Panc1 (cell line): ENCODE results near the gene USP40. TPM values are rescaled to one million over a fixed set of nuclear protein-coding genes. Genes with fewer than 3 reads are reported as not detected.

ENCODE experiments used
- ATAC-seq: fragments of 200-7000 bp; cut with Tn5 transposase; 2 replicates; pipeline ENCODE4 v1.9.1; 2020; ENCODE audit warnings: mild to moderate bottlenecking, moderate library complexity
- BruUV-seq: library from RNA; stranded (reverse); fragments of 400-500 nt; replicated peaks from 2 replicates; lab custom pipeline; 2021; lab: Mats Ljungman, UMichigan
- CTCF ChIA-PET: fragments of 300-600 bp; sonication (Branson Sonifier 250); formaldehyde crosslinking; loops from one replicate; lab custom pipeline; 2022; ENCODE audit warnings: antibody characterized with exemption; lab: Charles Lee
- POLR2A ChIA-PET: fragments of 300-600 bp; sonication (Branson Sonifier 250); formaldehyde crosslinking; loops from one replicate; lab custom pipeline; 2022; ENCODE audit warnings: antibody characterized with exemption; lab: Charles Lee
- DNase-seq: peaks from one replicate; pipeline ENCODE4 v3.0.0-alpha.2; 2010; ENCODE audit warnings: low read depth, low spot score
- H3K27ac ChIP-seq: 2 replicates; pipeline ENCODE4 v1.5.1; 2011; ENCODE audit warnings: mild to moderate bottlenecking, low read length, inconsistent platforms
- H3K27me3 ChIP-seq: fragments of 200-500 bp; sonication (Bioruptor generic); 2 replicates; pipeline ENCODE4 v1.6.0; 2014; ENCODE audit warnings: low read length, inconsistent platforms; ENCODE audit not compliant: control insufficient read depth, insufficient read depth
- H3K36me3 ChIP-seq: fragments of 200-500 bp; sonication (Bioruptor generic); 2 replicates; pipeline ENCODE4 v1.5.1; 2014; ENCODE audit warnings: inconsistent platforms, mild to moderate bottlenecking, low read length, moderate library complexity; ENCODE audit not compliant: control insufficient read depth, insufficient read depth
- H3K4me1 ChIP-seq: 2 replicates; pipeline ENCODE4 v1.5.1; 2011; ENCODE audit warnings: inconsistent platforms, mild to moderate bottlenecking, low read length, moderate library complexity; ENCODE audit not compliant: control insufficient read depth, insufficient read depth
- H3K4me3 ChIP-seq, 2 experiments: 2 replicates each; pipeline ENCODE4 v1.5.1; 2011 to 2012; ENCODE audit warnings: low read depth in 2 of 2, low read length in 2 of 2, mild to moderate bottlenecking in 2 of 2, inconsistent platforms in 1 of 2, moderate library complexity in 1 of 2
- H3K9me3 ChIP-seq: fragments of 200-500 bp; sonication (Bioruptor generic); 2 replicates; pipeline ENCODE4 v1.5.1; 2014; ENCODE audit warnings: low read depth, mild to moderate bottlenecking, inconsistent platforms, low read length, moderate library complexity; ENCODE audit not compliant: control insufficient read depth, insufficient read depth
- CTCF ChIP-seq: fragments of 450-650 bp; IDR thresholded peaks from 2 replicates; pipeline ENCODE4 v1.5.1; 2017; ENCODE audit warnings: mild to moderate bottlenecking
- POLR2AphosphoS5 ChIP-seq: IDR thresholded peaks from 2 replicates; pipeline ENCODE4 v1.6.1; 2012; ENCODE audit warnings: mild to moderate bottlenecking, low read depth, low read length, moderate library complexity
- REST ChIP-seq, 2 experiments: IDR thresholded peaks; 2 replicates each; pipeline ENCODE4 v1.6.1; 2011 to 2012; ENCODE audit warnings: low read depth in 2 of 2, control low read depth in 1 of 2, low read length in 1 of 2, mild to moderate bottlenecking in 1 of 2, moderate library complexity in 1 of 2; ENCODE audit not compliant: insufficient read depth in 1 of 2
- SIN3A ChIP-seq: IDR thresholded peaks from 2 replicates; pipeline ENCODE4 v1.6.1; 2012; ENCODE audit warnings: low read depth, mild to moderate bottlenecking, low read length, moderate library complexity, borderline replicate concordance; ENCODE audit not compliant: insufficient read depth
- TCF7L2 ChIP-seq: IDR thresholded peaks from 2 replicates; pipeline ENCODE4 v1.6.1; 2011; ENCODE audit warnings: mild to moderate bottlenecking, low read depth, low read length, inconsistent platforms
- in situ Hi-C: cut with HindIII; loops from 2 replicates; pipeline ENCODE4 v1.10.0; 2016; ENCODE audit warnings: low sequenced_read_pairs, low pct_unique_long_range_greater_than_20kb
- intact Hi-C: fragments of 100-400 bp; cut with micrococcal nuclease; formaldehyde crosslinking; loops from one replicate; pipeline ENCODE4 v1.10.0; 2022; ENCODE audit not compliant: unreplicated experiment
- total RNA-seq: library from RNA; stranded (reverse); gene quantifications from one replicate; pipeline ENCODE4 v1.2.1, GENCODE V29; 2021; ENCODE audit not compliant: unreplicated experiment

The USP40 gene
- total RNA-seq, 1 experiment from 2014 or later = 26.6 TPM

DNA sequence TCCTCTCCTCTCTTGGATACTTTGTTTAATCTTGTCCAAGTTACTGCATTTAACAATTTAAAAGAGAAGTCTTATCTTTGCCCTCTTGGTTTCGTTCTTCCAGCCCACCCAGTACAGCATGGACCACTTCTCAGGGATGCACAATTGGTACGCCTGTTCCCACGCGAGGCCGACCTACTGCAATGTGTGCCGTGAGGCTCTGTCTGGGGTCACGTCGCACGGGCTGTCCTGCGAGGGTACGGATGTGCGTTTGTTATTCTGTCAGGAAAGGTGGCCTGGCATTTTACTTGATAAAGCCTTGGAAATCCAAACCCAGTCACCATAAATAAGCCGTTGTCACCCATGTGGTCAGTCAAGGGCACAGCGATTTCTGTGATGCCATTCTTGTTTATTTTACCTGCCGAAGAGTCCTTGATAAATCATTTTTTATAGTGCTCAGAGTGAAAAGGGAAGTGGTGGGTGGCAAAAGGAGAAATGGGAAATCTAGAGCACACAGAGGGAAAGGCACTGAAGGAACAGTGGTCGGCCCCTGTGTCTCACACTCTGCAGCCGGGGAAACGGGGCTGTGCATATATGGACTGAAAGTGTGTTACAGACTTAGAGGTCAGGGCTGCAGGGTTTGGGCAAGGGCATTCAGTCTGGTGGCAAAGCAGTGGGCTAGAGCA lies 131.8 kb downstream of the USP40 start:
- intact Hi-C loops (no loop called here), in situ Hi-C loops (no loop called here)
- no peak overlapping the region for H3K4me3 ChIP-seq
- no peaks in the 10 kb centered on the region for H3K9me3 ChIP-seq
- H3K4me1 ChIP-seq = peaks cover 11% of the 10 kb centered on the region
- ATAC-seq (no peak), DNase-seq (no peak)
- H3K27me3 ChIP-seq = no peaks in the 10 kb centered on the region
- H3K27ac ChIP-seq = no peak overlapping the region
- BruUV-seq = no TSS peak
- no peak for TF ChIP-seq POLR2AphosphoS5
- TF ChIP-seq REST (IDR thresholded peaks at IDR 0.05; ENCODE audit: insufficient read depth in 1 of 2, low read depth in 2 of 2, low read length in 1 of 2) = no peak
- no peak for TF ChIP-seq TCF7L2
- no peak for TF ChIP-seq SIN3A
- no peak for TF ChIP-seq CTCF
- H3K36me3 ChIP-seq = peaks cover 9% of the 10 kb centered on the region
- CTCF ChIA-PET = no interaction called here
- POLR2A ChIA-PET = no interaction called here

DNA sequence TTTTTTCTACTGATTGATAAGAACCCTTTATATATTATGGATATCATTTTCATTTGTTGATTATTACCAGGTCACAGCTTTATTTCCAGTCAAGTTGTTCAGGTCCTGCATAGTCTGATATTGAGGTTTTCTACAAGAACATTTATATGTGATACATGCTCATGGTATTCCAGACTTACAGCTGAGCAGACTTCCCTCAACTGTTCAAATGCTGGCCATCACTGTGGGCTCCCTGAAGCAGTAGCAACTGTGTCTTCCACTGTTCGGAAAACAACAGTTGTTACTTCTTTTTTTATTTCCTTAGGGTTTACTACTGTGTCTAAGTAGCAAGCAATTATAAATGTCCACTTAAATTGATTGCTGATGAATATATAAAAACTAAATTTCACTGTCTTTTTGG lies 132.8 kb downstream of the USP40 start:
- TF ChIP-seq CTCF = no peak
- no peak for TF ChIP-seq POLR2AphosphoS5
- no peak for TF ChIP-seq REST (IDR thresholded peaks at IDR 0.05; ENCODE audit: insufficient read depth in 1 of 2, low read depth in 2 of 2, low read length in 1 of 2)
- TF ChIP-seq TCF7L2 = no peak
- no peak for TF ChIP-seq SIN3A
- DNase-seq (no peak), ATAC-seq (no peak)
- in situ Hi-C loops (no loop called here), intact Hi-C loops (no loop called here)
- H3K36me3 ChIP-seq = peaks cover 7% of the 10 kb centered on the region
- BruUV-seq = no TSS peak
- no peaks in the 10 kb centered on the region for H3K9me3 ChIP-seq
- no peak overlapping the region for H3K4me3 ChIP-seq
- ChIA-PET CTCF (no interaction called here), POLR2A (no interaction called here)
- H3K27ac ChIP-seq = 0 out of 2 replicates have a peak overlapping the region, but pooled peaks have one; percentile 14
- H3K4me1 ChIP-seq = peaks cover 21% of the 10 kb centered on the region
- no peaks in the 10 kb centered on the region for H3K27me3 ChIP-seq
